Endothelial cell of umbilical vein (primary cell): Measurements from ENCODE around the gene ZHX3. TPM values are rescaled to one million over a fixed set of nuclear protein-coding genes. Genes with fewer than 3 reads are reported as not detected.

Experiments
- BruUV-seq: library from RNA; stranded (reverse); fragments of 400-500 nt; replicated peaks from 2 replicates; lab custom pipeline; 2021; lab: Mats Ljungman, UMichigan
- CTCF ChIA-PET: fragments of 300-600, 350-600 bp; sonication (Branson Sonifier 250); formaldehyde crosslinking; loops from one replicate; lab custom pipeline; 2021; ENCODE audit warnings: antibody characterized with exemption, inconsistent platforms; lab: Charles Lee
- POLR2A ChIA-PET: fragments of 300-600, 350-600 bp; sonication (Branson Sonifier 250); formaldehyde crosslinking; loops from one replicate; lab custom pipeline; 2021; ENCODE audit warnings: antibody characterized with exemption, inconsistent platforms; lab: Charles Lee
- DNase-seq: peaks from one replicate; pipeline ENCODE4 v3.0.0-alpha.2; 2011; ENCODE audit warnings: low read depth, low spot score
- FAIRE-seq: peaks from 2 replicates; lab custom pipeline; 2011; peaks lifted over from hg19 to GRCh38; lab: Jason Lieb, UNC
- H2AFZ ChIP-seq: 2 replicates; pipeline ENCODE4 v1.6.0; 2012; ENCODE audit warnings: low read depth, low read length, control low read depth, inconsistent platforms
- H3K27ac ChIP-seq: 2 replicates; pipeline ENCODE4 v1.5.1; 2011; ENCODE audit warnings: low read depth, mild to moderate bottlenecking, control low read depth, low read length, moderate library complexity; ENCODE audit not compliant: insufficient read depth
- H3K27me3 ChIP-seq, 2 experiments: 2 replicates each; pipeline versions ENCODE4 v1.6.0 to v1.6.1; 2011; ENCODE audit warnings: low read length in 2 of 2, mixed read lengths in 1 of 2; ENCODE audit not compliant: control insufficient read depth in 2 of 2, insufficient read depth in 2 of 2
- H3K36me3 ChIP-seq, 2 experiments: 2 replicates in 1 of 2; 3 replicates in 1 of 2; pipeline ENCODE4 v1.5.1; 2011; ENCODE audit warnings: low read length in 2 of 2, mild to moderate bottlenecking in 1 of 2, moderate library complexity in 1 of 2; ENCODE audit not compliant: control insufficient read depth in 2 of 2, insufficient read depth in 2 of 2; ENCODE audit errors: extremely low read depth in 1 of 2
- H3K4me1 ChIP-seq: 3 replicates; pipeline ENCODE4 v1.5.1; 2011; ENCODE audit warnings: mild to moderate bottlenecking, low read length; ENCODE audit not compliant: control insufficient read depth, insufficient read depth; ENCODE audit errors: extremely low read depth
- H3K4me2 ChIP-seq: 2 replicates; pipeline ENCODE4 v1.6.1; 2011; ENCODE audit warnings: low read length, control low read depth, mixed read lengths; ENCODE audit not compliant: insufficient read depth
- H3K4me3 ChIP-seq, 3 experiments: fragments of 200-600 bp in 1 of 3; sonication (generic), shearing (Covaris generic) in 1 of 3; replicated peaks in 1 of 3; 2 replicates each; pipeline ENCODE4 v1.5.1; 2011 to 2016; ENCODE audit warnings: control low read depth in 3 of 3, low read length in 3 of 3, mild to moderate bottlenecking in 2 of 3, inconsistent platforms in 1 of 3, low read depth in 1 of 3, moderate library complexity in 1 of 3; ENCODE audit not compliant: insufficient read depth in 1 of 3
- H3K79me2 ChIP-seq: 2 replicates; pipeline ENCODE4 v1.6.0; 2012; ENCODE audit warnings: low read length, inconsistent platforms; ENCODE audit not compliant: control insufficient read depth, insufficient read depth
- H3K9ac ChIP-seq: replicated peaks from 2 replicates; pipeline ENCODE3; 2011; ENCODE audit warnings: low read length, control low read depth; ENCODE audit not compliant: insufficient read depth; ENCODE audit errors: extremely low read depth
- H3K9me1 ChIP-seq: replicated peaks from 3 replicates; pipeline ENCODE4 v1.6.0; 2011; ENCODE audit warnings: mild to moderate bottlenecking, low read length; ENCODE audit not compliant: control insufficient read depth, insufficient read depth; ENCODE audit errors: extremely low read depth
- H3K9me3 ChIP-seq: replicated peaks from 2 replicates; pipeline ENCODE4 v1.5.1; 2012; ENCODE audit warnings: low read length, inconsistent platforms; ENCODE audit not compliant: control insufficient read depth, insufficient read depth
- H4K20me1 ChIP-seq: replicated peaks from 2 replicates; pipeline ENCODE3; 2011; ENCODE audit warnings: mild to moderate bottlenecking, low read length; ENCODE audit not compliant: control insufficient read depth, insufficient read depth; ENCODE audit errors: extremely low read depth
- EZH2 ChIP-seq: IDR thresholded peaks from 2 replicates; pipeline ENCODE4 v1.6.1; 2012; ENCODE audit warnings: borderline replicate concordance, low read depth, mild to moderate bottlenecking, moderate library complexity, low read length, inconsistent platforms; ENCODE audit not compliant: severe bottlenecking
- FOS ChIP-seq: IDR thresholded peaks from 2 replicates; pipeline ENCODE4 v1.6.1; 2011; ENCODE audit warnings: mild to moderate bottlenecking, low read length, moderate library complexity, borderline replicate concordance; ENCODE audit not compliant: insufficient read depth
- GATA2 ChIP-seq: IDR thresholded peaks from 2 replicates; pipeline ENCODE4 v1.7.0; 2011; ENCODE audit warnings: low read depth, mild to moderate bottlenecking, moderate library complexity, mixed read lengths, low read length; ENCODE audit not compliant: insufficient read length, insufficient read depth
- JUN ChIP-seq: IDR thresholded peaks from 2 replicates; pipeline ENCODE4 v1.6.1; 2011; ENCODE audit warnings: borderline replicate concordance, low read depth; ENCODE audit not compliant: insufficient read length, insufficient read depth
- MYC ChIP-seq: IDR thresholded peaks from one replicate; pipeline ENCODE4 v1.6.1; 2011; ENCODE audit warnings: mild to moderate bottlenecking, low read depth, low read length
- POLR2A ChIP-seq: IDR thresholded peaks from 2 replicates; pipeline ENCODE4 v1.6.1; 2012; ENCODE audit warnings: low read depth, mild to moderate bottlenecking, control low read depth, low read length
- POLR2AphosphoS5 ChIP-seq: IDR thresholded peaks from 2 replicates; pipeline ENCODE4 v1.6.1; 2012; ENCODE audit warnings: low read depth, mild to moderate bottlenecking, control low read depth, low read length, moderate library complexity; ENCODE audit not compliant: insufficient read depth
- dilution Hi-C: fragments of 300-500 bp; cut with MboI; formaldehyde crosslinking; loops from one replicate; pipeline ENCODE4 v1.15.0; 2019; ENCODE audit warnings: low sequenced_read_pairs; ENCODE audit not compliant: extremely low pct_ligation_motif_present
- intact Hi-C: fragments of 100-400 bp; cut with micrococcal nuclease; formaldehyde crosslinking; loops from one replicate; pipeline ENCODE4 v1.10.0; 2022
- polyA plus RNA-seq, 4 experiments: library from polyadenylated mRNA; depleted of rRNA in 3 of 4; stranded (reverse) in 3 of 4; unstranded in 1 of 4; fragments of >200 nt; gene quantifications; 2 replicates each; pipeline versions ENCODE4 v1.2.1 to v1.2.3, GENCODE V29; 2011 to 2012; ENCODE audit warnings: missing spikeins in 1 of 4
- total RNA-seq: library from RNA; stranded (reverse); gene quantifications from 2 replicates; pipeline ENCODE4 v1.2.3, GENCODE V29; 2021
- TF ChIP-seq, protein P1 (sequence below), 2 donors: IDR thresholded peaks; 1 replicate in 1 of 2; 2 replicates in 1 of 2; pipeline ENCODE4 v1.5.1; 2011; ENCODE audit warnings: low read length in 2 of 2, mild to moderate bottlenecking in 2 of 2, moderate library complexity in 2 of 2, control low read depth in 1 of 2, inconsistent platforms in 1 of 2, low read depth in 1 of 2; ENCODE audit not compliant: insufficient read depth in 1 of 2; ENCODE audit errors: extremely low read depth in 1 of 2
- TF ChIP-seq, protein P2 (sequence below): IDR thresholded peaks from 2 replicates; pipeline ENCODE4 v1.6.1; 2011; ENCODE audit not compliant: insufficient read depth, insufficient read length

Gene ZHX3
- total and polyA plus RNA-seq, 2 donors (not counting 3 experiments of a cell fraction or from before 2014, with no cell fraction given) = 7.4 to 17.8 TPM

DNA sequence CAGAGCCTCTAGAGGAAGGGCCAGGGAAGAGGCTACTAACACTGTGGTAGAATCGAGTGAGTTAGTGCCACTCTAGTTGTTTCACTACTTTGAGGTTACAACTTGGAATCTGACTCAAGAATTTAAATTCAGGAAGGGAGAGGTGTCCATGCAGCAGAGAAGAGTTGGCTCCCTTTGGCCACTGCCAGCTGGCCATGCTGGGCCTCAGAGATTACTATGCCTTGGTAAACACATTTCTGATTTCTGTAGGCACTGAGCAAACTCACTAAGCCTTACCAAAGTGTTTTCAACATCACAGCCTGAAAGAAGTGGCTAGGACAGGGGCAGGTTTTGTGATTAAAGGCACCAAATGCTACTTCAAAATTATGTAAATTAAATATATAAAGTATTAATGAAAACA lies 61.9 kb downstream of the ZHX3 start:
- no peak for FAIRE-seq
- no peaks in the 10 kb centered on the region for H3K9me3 ChIP-seq
- POLR2A ChIA-PET = no interaction called here

More for the DNA sequence above, 61.9 kb downstream of the ZHX3 start:
- CTCF ChIA-PET = interaction anchor here (0.8 to 1.1 kb wide), 2 partner anchors 16 to 71 kb away, joined by 3 read pairs; no protein-coding TSS in a partner anchor
- Histone ChIP-seq H3K4me3 (no peak overlapping the region), H3K36me3 (no peaks in the 10 kb centered on the region), H3K79me2 (peaks cover 2% of the 10 kb centered on the region), H2AFZ (no peak overlapping the region), H4K20me1 (no peaks in the 10 kb centered on the region), H3K4me1 (peaks cover 13% of the 10 kb centered on the region), H3K9ac (no peak overlapping the region), H3K9me1 (no peaks in the 10 kb centered on the region), H3K27ac (no peak overlapping the region), H3K4me2 (no peak overlapping the region), H3K27me3 (no peaks in the 10 kb centered on the region)
- TF ChIP-seq POLR2AphosphoS5 (no peak), FOS (no peak), MYC (no peak), EZH2 (no peak), JUN (no peak), GATA2 (no peak), POLR2A (no peak)
- TF ChIP-seq, protein P1, sequence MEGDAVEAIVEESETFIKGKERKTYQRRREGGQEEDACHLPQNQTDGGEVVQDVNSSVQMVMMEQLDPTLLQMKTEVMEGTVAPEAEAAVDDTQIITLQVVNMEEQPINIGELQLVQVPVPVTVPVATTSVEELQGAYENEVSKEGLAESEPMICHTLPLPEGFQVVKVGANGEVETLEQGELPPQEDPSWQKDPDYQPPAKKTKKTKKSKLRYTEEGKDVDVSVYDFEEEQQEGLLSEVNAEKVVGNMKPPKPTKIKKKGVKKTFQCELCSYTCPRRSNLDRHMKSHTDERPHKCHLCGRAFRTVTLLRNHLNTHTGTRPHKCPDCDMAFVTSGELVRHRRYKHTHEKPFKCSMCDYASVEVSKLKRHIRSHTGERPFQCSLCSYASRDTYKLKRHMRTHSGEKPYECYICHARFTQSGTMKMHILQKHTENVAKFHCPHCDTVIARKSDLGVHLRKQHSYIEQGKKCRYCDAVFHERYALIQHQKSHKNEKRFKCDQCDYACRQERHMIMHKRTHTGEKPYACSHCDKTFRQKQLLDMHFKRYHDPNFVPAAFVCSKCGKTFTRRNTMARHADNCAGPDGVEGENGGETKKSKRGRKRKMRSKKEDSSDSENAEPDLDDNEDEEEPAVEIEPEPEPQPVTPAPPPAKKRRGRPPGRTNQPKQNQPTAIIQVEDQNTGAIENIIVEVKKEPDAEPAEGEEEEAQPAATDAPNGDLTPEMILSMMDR (IDR thresholded peaks at IDR 0.05; ENCODE audit: extremely low read depth in 1 of 2, insufficient read depth in 1 of 2, low read depth in 1 of 2, low read length in 2 of 2) = no peak
- TF ChIP-seq, protein P2, sequence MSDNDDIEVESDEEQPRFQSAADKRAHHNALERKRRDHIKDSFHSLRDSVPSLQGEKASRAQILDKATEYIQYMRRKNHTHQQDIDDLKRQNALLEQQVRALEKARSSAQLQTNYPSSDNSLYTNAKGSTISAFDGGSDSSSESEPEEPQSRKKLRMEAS = no peak
- dilution Hi-C loops (no loop called here), intact Hi-C loops (no loop called here)
- no peak for DNase-seq
- BruUV-seq = no TSS peak
